ENCODE measurements around the gene SHLD1.
A peak's percentile ranks its signal among the peaks of the same experiment; 100 is the strongest.
"Not testable (repeated sequence)": the region's sequence is repeated elsewhere in the genome, so short reads cannot be mapped to it uniquely, and the experiment has no call there.

SHLD1 gene

DNA sequence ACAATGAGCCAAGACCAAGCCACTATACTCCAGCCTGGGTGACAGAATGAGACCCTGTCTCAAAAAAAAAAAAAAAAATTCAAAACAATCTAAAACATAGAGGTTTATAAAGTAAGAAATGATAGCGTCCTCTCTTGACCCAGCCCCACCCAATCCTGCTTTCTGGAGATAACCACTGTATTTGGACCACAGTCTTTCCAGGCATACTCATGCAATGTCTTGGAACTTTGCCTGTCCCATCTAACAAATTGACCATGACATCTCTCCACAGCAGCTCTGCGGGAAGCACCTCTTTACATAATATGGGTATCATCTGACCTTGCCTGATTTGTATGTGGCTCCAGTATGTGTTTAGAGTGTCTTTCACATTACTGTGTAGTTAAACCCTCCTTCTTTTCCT lies 9.1 kb upstream of the SHLD1 start:
- no peaks in the 10 kb centered on the region for H3K36me3 Mint-ChIP-seq (ENCODE audit: low read depth)
- H3K4me1 Mint-ChIP-seq, result peaks cover 11% of the 10 kb centered on the region
- no peak overlapping the region for H3K4me3 Mint-ChIP-seq
- no peak overlapping the region for H3K27ac Mint-ChIP-seq
- H3K9me3 Mint-ChIP-seq, result no peaks in the 10 kb centered on the region
- TF ChIP-seq, protein P1, sequence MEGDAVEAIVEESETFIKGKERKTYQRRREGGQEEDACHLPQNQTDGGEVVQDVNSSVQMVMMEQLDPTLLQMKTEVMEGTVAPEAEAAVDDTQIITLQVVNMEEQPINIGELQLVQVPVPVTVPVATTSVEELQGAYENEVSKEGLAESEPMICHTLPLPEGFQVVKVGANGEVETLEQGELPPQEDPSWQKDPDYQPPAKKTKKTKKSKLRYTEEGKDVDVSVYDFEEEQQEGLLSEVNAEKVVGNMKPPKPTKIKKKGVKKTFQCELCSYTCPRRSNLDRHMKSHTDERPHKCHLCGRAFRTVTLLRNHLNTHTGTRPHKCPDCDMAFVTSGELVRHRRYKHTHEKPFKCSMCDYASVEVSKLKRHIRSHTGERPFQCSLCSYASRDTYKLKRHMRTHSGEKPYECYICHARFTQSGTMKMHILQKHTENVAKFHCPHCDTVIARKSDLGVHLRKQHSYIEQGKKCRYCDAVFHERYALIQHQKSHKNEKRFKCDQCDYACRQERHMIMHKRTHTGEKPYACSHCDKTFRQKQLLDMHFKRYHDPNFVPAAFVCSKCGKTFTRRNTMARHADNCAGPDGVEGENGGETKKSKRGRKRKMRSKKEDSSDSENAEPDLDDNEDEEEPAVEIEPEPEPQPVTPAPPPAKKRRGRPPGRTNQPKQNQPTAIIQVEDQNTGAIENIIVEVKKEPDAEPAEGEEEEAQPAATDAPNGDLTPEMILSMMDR (IDR thresholded peaks at IDR 0.05), result no peak
- H3K27me3 Mint-ChIP-seq (ENCODE audit: low read depth, poor library complexity), result peaks cover 6% of the 10 kb centered on the region
- no peak for DNase-seq

DNA sequence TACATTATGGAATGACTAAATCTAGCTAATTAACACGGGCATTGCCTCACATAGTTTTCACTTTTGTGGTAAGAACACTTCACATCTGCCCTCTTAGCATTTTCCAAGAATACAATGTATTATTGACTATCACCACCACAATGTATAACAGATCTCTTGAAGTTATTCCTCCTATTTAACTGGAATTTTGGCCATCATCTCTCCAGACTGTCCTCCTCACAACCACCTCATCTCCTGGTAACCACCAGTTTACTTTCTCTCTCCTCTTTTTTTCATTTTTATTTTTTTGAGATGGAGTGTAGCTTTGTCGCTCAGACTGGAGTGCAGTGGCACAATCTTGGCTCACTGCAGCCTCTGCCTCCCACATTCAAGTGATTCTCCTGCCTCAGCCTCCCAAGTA lies 8.2 kb upstream of the SHLD1 start:
- Mint-ChIP-seq H3K36me3 (ENCODE audit: low read depth) (no peaks in the 10 kb centered on the region), H3K27ac (peak overlapping the region; percentile 67), H3K27me3 (ENCODE audit: low read depth, poor library complexity) (peaks cover 6% of the 10 kb centered on the region), H3K4me1 (peaks cover 5% of the 10 kb centered on the region), H3K4me3 (no peak overlapping the region), H3K9me3 (no peaks in the 10 kb centered on the region)
- no peak for DNase-seq
- TF ChIP-seq, protein P1 (IDR thresholded peaks at IDR 0.05), result no peak

DNA sequence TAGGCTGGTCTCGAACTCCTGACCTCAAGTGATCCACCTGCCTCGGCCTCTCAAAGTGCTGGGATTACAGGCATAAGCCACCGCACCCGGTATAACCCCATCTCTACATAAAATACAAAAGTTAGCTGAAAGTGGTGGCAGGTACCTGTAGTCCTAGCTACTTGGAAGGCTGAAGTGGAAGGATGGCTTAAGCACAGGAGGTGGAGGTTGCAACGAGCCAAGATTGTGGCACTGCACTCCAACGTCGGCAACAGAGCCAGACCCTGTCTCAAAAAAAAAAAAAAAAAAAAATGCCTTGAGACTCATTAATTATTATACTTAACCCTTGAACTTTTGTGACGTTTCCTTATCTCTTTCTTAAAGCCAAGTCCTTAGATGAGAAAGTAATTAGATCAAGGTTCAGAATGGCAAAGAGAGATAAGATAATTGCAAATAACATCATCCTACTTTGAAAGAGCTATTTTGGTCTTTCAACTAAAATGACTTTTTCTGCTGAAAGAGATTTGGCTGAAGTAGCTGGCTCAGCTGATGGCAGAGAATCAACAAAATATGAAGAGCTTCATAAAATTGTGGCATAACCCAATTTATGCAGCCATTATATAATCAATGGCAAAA lies 4.7 kb upstream of the SHLD1 start:
- TF ChIP-seq, protein P1 (IDR thresholded peaks at IDR 0.05), result no peak
- Mint-ChIP-seq H3K36me3 (ENCODE audit: low read depth) (peaks cover 4% of the 10 kb centered on the region), H3K27ac (no peak overlapping the region)

DNA sequence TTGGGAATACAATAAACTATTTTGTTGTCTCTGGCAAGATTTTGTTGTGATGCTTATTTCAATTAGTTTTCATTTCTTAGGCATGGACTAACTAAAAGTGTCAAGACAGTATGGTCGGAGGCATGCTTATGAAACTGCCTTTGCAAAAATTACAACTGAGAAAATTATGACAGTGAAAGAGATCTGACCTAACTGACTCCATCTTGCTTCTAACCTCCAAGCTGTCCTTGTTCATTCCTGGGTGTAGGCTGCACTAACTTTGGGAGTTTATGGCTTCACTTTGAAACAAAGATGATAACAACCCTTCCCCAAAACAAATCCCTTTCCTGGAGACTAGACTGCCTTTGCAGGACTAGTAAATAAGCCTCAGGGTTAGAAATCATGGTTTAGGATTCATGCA lies 4.1 kb upstream of the SHLD1 start:
- DNase-seq, result no peak
- TF ChIP-seq, protein P1 (IDR thresholded peaks at IDR 0.05), result no peak
- Mint-ChIP-seq H3K27me3 (ENCODE audit: low read depth, poor library complexity) (peaks cover 3% of the 10 kb centered on the region), H3K4me3 (no peak overlapping the region), H3K4me1 (peaks cover 2% of the 10 kb centered on the region), H3K36me3 (ENCODE audit: low read depth) (peaks cover 4% of the 10 kb centered on the region), H3K9me3 (peaks cover 5% of the 10 kb centered on the region), H3K27ac (no peak overlapping the region)

More for the DNA sequence above, 4.7 kb upstream of the SHLD1 start:
- Mint-ChIP-seq H3K4me3 (no peak overlapping the region), H3K9me3 (peaks cover 5% of the 10 kb centered on the region), H3K4me1 (no peaks in the 10 kb centered on the region), H3K27me3 (ENCODE audit: low read depth, poor library complexity) (peaks cover 3% of the 10 kb centered on the region)
- no peak for DNase-seq

DNA sequence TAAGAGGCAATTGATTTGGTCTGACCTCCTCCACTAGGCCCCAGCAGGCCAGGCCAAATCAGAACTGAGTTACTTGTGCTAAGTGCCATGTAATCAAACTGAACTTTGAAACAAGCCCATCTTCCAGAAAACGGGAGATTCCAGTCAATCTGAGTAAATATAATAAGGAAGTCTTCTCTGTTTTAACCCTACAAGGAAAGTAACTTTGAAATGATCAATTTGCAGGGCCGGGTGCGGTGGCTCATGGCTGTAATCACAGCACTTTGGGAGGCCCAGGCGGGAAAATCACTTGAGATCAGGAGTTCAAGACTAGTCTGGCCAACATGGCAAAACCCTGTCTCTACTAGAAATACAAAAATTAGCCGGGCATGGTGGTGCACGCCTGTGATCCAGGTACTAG lies 2.0 kb upstream of the SHLD1 start:
- peak overlapping the region; percentile 14 for H3K4me3 Mint-ChIP-seq
- DNase-seq, result no peak
- H3K4me1 Mint-ChIP-seq, result peaks cover 10% of the 10 kb centered on the region
- H3K27me3 Mint-ChIP-seq (ENCODE audit: low read depth, poor library complexity), result peaks cover 1% of the 10 kb centered on the region
- peaks cover 5% of the 10 kb centered on the region for H3K9me3 Mint-ChIP-seq
- peaks cover 4% of the 10 kb centered on the region for H3K36me3 Mint-ChIP-seq (ENCODE audit: low read depth)
- no peak overlapping the region for H3K27ac Mint-ChIP-seq
- TF ChIP-seq, protein P1 (IDR thresholded peaks at IDR 0.05), result no peak

DNA sequence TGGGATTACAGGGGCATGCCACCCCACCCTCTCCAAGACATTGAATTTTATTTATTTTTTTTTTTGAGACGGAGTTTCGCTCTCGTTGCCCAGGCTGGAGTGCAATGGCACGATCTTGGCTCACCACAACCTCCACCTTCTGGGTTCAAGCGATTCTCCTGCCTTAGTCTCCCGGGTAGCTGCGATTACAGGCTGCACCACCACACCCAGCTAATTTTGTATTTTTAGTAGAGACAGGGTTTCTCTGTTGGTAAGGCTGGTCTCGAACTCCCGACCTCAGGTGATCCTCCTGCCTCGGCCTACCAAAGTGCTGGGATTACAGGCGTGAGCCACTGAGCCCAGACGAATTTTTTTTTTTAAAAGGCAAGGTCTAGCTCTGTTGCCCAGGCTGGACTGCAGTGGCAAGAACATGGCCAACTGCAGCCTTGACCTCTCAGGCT lies 669 bp upstream of the SHLD1 start:
- DNase-seq; H3K27ac Mint-ChIP-seq; H3K27me3 Mint-ChIP-seq (ENCODE audit: low read depth, poor library complexity); H3K36me3 Mint-ChIP-seq (ENCODE audit: low read depth); H3K9me3 Mint-ChIP-seq: not testable (repeated sequence)
- peak overlapping the region; percentile 88 for H3K4me3 Mint-ChIP-seq
- H3K4me1 Mint-ChIP-seq, result peaks cover 10% of the 10 kb centered on the region

All from nephron progenitor cell (in vitro differentiated cells).